HuH-7.5 (cell line): ENCODE measurements around the gene CAMSAP2.

Experiments
- DNase-seq: peaks from one replicate; pipeline ENCODE4 v3.0.0; 2011; ENCODE audit warnings: low spot score

CAMSAP2 gene

GRCh38 chr1:200849430-200849829, 110.7 kb downstream of the CAMSAP2 start:
- no peak for DNase-seq

- DNase-seq = no peak
Observed at GRCh38 chr1:200850554-200850953, 111.9 kb downstream of the CAMSAP2 start.

- no peak for DNase-seq
Observed at GRCh38 chr1:200856716-200857357, 118.1 kb downstream of the CAMSAP2 start.

- no peak for DNase-seq
Observed at GRCh38 chr1:200857804-200858203, 119.1 kb downstream of the CAMSAP2 start.

GRCh38 chr1:200861937-200862647, 123.4 kb downstream of the CAMSAP2 start:
- DNase-seq = no peak

GRCh38 chr1:200862713-200863415, 124.2 kb downstream of the CAMSAP2 start:
- no peak for DNase-seq

- DNase-seq = no peak
Observed at GRCh38 chr1:200866116-200866515, 127.4 kb downstream of the CAMSAP2 start.

GRCh38 chr1:200866521-200866920, 127.8 kb downstream of the CAMSAP2 start:
- DNase-seq = no peak

- no peak for DNase-seq
Observed at GRCh38 chr1:200867018-200867811, 128.5 kb downstream of the CAMSAP2 start.

GRCh38 chr1:200869376-200869752, 130.7 kb downstream of the CAMSAP2 start:
- DNase-seq = no peak

- no peak for DNase-seq
Observed at GRCh38 chr1:200869753-200870391, 131.2 kb downstream of the CAMSAP2 start.

- no peak for DNase-seq
Observed at GRCh38 chr1:200872446-200873115, 133.9 kb downstream of the CAMSAP2 start, which contains the start of gene GPR25. Gene GPR25, plus strand, starts transcription at chr1:200872981. Its CDS starts 57 bp downstream, at chr1:200873038.

GRCh38 chr1:200873116-200873670, 134.5 kb downstream of the CAMSAP2 start:
- DNase-seq = no peak

- no peak for DNase-seq
Observed at GRCh38 chr1:200873671-200874397, 135.1 kb downstream of the CAMSAP2 start.

GRCh38 chr1:200874694-200875093, 136.0 kb downstream of the CAMSAP2 start:
- DNase-seq = no peak

GRCh38 chr1:200875416-200875815, 136.7 kb downstream of the CAMSAP2 start:
- DNase-seq = no peak

GRCh38 chr1:200877010-200877409, 138.3 kb downstream of the CAMSAP2 start:
- no peak for DNase-seq

- DNase-seq = no peak
Observed at GRCh38 chr1:200877839-200878551, 139.3 kb downstream of the CAMSAP2 start.

GRCh38 chr1:200880212-200880611, 141.5 kb downstream of the CAMSAP2 start:
- no peak for DNase-seq
